MM.1S (cell line): ENCODE data around the gene ENTREP3.

Source experiments
- DNase-seq: peaks from one replicate; pipeline ENCODE4 v3.0.0-alpha.2; 2015
- H2AFZ ChIP-seq: fragments of 300-600 bp; sonication (generic); 2 replicates; pipeline ENCODE4 v1.6.0; 2016; ENCODE audit warnings: antibody characterized with exemption, low read length
- H3F3A ChIP-seq: fragments of 300-600 bp; sonication (generic); 2 replicates; pipeline ENCODE4 v1.6.1; 2016; ENCODE audit warnings: mild to moderate bottlenecking, antibody characterized with exemption, low read length, moderate library complexity, mixed read lengths; ENCODE audit not compliant: insufficient read depth
- H3K27ac ChIP-seq: fragments of 300-600 bp; sonication (generic); 2 replicates; pipeline ENCODE4 v1.5.1; 2016; ENCODE audit warnings: mild to moderate bottlenecking, low read length
- H3K27me3 ChIP-seq: fragments of 300-600 bp; sonication (generic); replicated peaks from 2 replicates; pipeline ENCODE4 v1.6.0; 2016; ENCODE audit warnings: low read length; ENCODE audit not compliant: insufficient read depth
- H3K36me3 ChIP-seq: fragments of 300-600 bp; sonication (generic); replicated peaks from 2 replicates; pipeline ENCODE4 v1.6.1; 2016; ENCODE audit warnings: mild to moderate bottlenecking, low read length, mixed read lengths; ENCODE audit not compliant: insufficient read depth
- H3K4me1 ChIP-seq: fragments of 300-600 bp; sonication (generic); 2 replicates; pipeline ENCODE4 v1.6.1; 2016; ENCODE audit warnings: low read length, mixed read lengths
- H3K4me2 ChIP-seq: fragments of 300-600 bp; sonication (generic); 2 replicates; pipeline ENCODE4 v1.6.0; 2016; ENCODE audit warnings: low read depth, low read length
- H3K4me3 ChIP-seq: fragments of 300-600 bp; sonication (generic); 2 replicates; pipeline ENCODE4 v1.5.1; 2016; ENCODE audit warnings: low read length, mixed read lengths
- H3K79me2 ChIP-seq: fragments of 300-600 bp; sonication (generic); 2 replicates; pipeline ENCODE4 v1.6.1; 2016; ENCODE audit warnings: mixed run types, low read length, mixed read lengths
- H3K9ac ChIP-seq: fragments of 300-600 bp; sonication (generic); 2 replicates; pipeline ENCODE4 v1.6.1; 2016; ENCODE audit warnings: low read length, mixed read lengths
- H3K9me2 ChIP-seq: fragments of 300-600 bp; sonication (generic); replicated peaks from 2 replicates; pipeline ENCODE4 v1.6.1; 2016; ENCODE audit warnings: mild to moderate bottlenecking, low read length, mixed read lengths; ENCODE audit not compliant: insufficient read depth
- H3K9me3 ChIP-seq: fragments of 300-600 bp; sonication (generic); replicated peaks from 2 replicates; pipeline ENCODE4 v1.6.1; 2016; ENCODE audit warnings: mild to moderate bottlenecking, low read length, mixed read lengths; ENCODE audit not compliant: insufficient read depth
- H4K20me1 ChIP-seq: fragments of 300-600 bp; sonication (generic); 2 replicates; pipeline ENCODE4 v1.6.1; 2016; ENCODE audit warnings: mild to moderate bottlenecking, low read length, moderate library complexity, mixed read lengths; ENCODE audit not compliant: insufficient read depth
- CTCF ChIP-seq: fragments of 300-600 bp; sonication (generic); IDR thresholded peaks from 2 replicates; pipeline ENCODE4 v1.5.1; 2016; ENCODE audit warnings: antibody characterized with exemption, low read length, mixed read lengths
- EZH2 ChIP-seq: fragments of 300-600 bp; sonication (generic); optimal IDR thresholded peaks from 2 replicates; pipeline ENCODE3; 2017; ENCODE audit warnings: low read depth, mild to moderate bottlenecking, antibody characterized with exemption, low read length, mixed read lengths
- EZH2phosphoT487 ChIP-seq: fragments of 300-600 bp; sonication (generic); IDR thresholded peaks from 2 replicates; pipeline ENCODE4 v1.6.1; 2018; ENCODE audit warnings: antibody characterized with exemption, low read length

Gene ENTREP3

DNA sequence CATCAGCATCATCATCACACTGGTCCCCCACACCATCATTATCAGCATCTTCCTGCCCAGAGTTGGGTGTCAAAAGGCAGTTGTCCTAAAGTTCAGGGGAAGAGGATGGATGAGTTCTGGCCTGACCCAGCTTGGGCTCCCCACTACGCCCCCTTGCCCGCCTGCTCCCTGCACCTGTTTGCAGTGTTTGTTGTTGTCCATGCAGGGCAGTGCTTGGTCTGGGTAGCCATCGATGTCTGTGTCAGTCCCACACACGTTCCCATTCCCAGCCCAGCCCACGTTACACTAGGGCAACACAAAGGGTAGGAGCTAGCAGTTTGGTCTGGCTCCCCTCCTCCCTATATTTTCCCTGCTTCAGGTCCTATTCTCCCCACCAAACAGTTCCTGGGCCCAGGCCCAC, 54.4 kb downstream of the ENTREP3 start:
- no peak overlapping the region for H3K4me2 ChIP-seq
- H3K79me2 ChIP-seq = no peaks in the 10 kb centered on the region
- H2AFZ ChIP-seq = no peak overlapping the region
- H3K36me3 ChIP-seq = no peaks in the 10 kb centered on the region
- no peak overlapping the region for H3K4me3 ChIP-seq
- H3F3A ChIP-seq = no peaks in the 10 kb centered on the region
- H4K20me1 ChIP-seq = no peaks in the 10 kb centered on the region
- no peaks in the 10 kb centered on the region for H3K9me2 ChIP-seq
- H3K9me3 ChIP-seq = no peaks in the 10 kb centered on the region
- TF ChIP-seq EZH2phosphoT487 (no peak), CTCF (no peak), EZH2 (no peak)
- no peak overlapping the region for H3K9ac ChIP-seq
- peaks cover 64% of the 10 kb centered on the region for H3K27me3 ChIP-seq
- H3K27ac ChIP-seq = no peak overlapping the region
- no peak for DNase-seq
- H3K4me1 ChIP-seq = no peaks in the 10 kb centered on the region

DNA sequence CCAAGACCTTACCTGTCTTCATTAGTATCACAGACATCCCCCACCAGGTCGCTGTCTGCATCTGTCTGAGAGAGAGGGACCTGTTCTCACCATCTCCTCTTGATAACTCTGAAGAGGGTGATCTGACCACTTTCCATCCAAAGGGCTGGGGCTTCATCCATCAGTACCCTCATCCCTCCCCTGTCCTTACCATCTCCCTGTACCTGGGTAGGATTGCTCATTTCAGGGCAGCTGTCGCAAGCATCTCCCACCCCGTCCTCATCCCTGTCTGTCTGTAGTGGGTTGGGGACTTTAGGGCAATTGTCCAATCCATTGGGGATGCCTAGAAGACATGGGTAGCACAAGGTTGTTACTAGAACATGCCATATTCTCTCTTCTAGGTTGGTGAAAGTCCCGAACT, 55.5 kb downstream of the ENTREP3 start:
- no peak for DNase-seq
- H3F3A ChIP-seq = no peaks in the 10 kb centered on the region
- no peak overlapping the region for H2AFZ ChIP-seq
- no peaks in the 10 kb centered on the region for H3K4me1 ChIP-seq
- no peaks in the 10 kb centered on the region for H3K9me2 ChIP-seq
- no peak overlapping the region for H3K9ac ChIP-seq
- no peaks in the 10 kb centered on the region for H3K36me3 ChIP-seq
- H3K9me3 ChIP-seq = no peaks in the 10 kb centered on the region
- H3K27ac ChIP-seq = no peak overlapping the region
- H4K20me1 ChIP-seq = no peaks in the 10 kb centered on the region
- no peaks in the 10 kb centered on the region for H3K79me2 ChIP-seq
- no peak overlapping the region for H3K4me3 ChIP-seq
- H3K27me3 ChIP-seq = peaks cover 75% of the 10 kb centered on the region
- no peak for TF ChIP-seq EZH2phosphoT487
- no peak overlapping the region for H3K4me2 ChIP-seq

DNA sequence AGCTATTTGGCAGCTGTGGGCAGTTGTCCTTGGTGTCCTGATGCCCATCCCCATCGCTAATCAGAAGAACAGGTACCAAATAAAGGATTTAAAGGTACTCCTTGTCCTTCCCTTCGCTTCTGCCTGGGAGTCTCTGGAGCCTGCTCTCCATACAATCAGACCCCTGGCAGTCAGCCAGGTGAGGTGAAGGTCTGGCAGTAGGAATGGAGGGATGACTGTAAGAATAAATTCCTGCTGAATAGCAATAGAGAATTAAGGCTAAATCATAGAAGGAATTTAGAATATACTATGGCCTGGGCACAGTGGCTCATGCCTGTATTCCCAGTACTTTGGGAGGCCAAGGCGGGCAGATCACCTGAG, 56.8 kb downstream of the ENTREP3 start:
- Histone ChIP-seq H2AFZ (no peak overlapping the region), H3K9ac (no peak overlapping the region), H3K27me3 (peaks cover 86% of the 10 kb centered on the region), H3K27ac (no peak overlapping the region), H3K36me3 (no peaks in the 10 kb centered on the region), H3K4me3 (no peak overlapping the region), H3K9me3 (no peaks in the 10 kb centered on the region), H3K4me1 (peaks cover 10% of the 10 kb centered on the region; the same call in 1 of the 2 replicates), H4K20me1 (no peaks in the 10 kb centered on the region), H3K79me2 (no peaks in the 10 kb centered on the region), H3K9me2 (no peaks in the 10 kb centered on the region), H3K4me2 (no peak overlapping the region), H3F3A (no peaks in the 10 kb centered on the region)
- TF ChIP-seq EZH2 (no peak), CTCF (no peak), EZH2phosphoT487 (no peak)
- no peak for DNase-seq

DNA sequence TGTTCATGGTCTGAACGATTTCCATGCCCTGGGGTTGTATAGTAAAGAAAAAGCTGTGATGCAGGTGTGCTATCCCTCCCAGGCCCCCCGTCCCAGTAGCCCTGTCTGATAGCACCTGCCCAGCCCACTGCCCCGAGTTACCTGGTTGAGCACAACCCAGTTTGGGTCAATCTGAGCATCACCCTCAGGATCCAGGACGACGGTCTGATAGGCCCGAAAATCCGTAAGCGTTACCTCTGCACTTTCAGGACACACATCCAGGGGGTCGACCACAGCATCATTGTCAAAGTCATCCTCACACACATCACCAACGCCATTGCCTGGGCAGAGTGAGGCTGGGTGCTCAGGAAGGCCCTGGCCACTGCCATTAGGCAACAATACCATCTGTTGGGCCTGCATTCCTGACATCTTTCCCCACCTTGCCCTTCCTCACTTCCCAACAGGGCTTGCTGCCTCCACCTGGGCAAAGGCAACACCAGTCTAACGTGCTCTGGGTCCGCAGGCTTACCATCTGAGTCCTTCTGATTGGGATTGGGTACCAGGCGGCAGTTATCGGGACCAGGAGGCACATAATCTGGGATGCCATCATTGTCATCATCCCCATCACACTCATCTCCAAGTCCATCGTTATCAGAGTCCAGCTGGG, 57.3 kb downstream of the ENTREP3 start:
- H3K4me3 ChIP-seq = no peak overlapping the region
- no peak overlapping the region for H2AFZ ChIP-seq
- DNase-seq = no peak
- no peaks in the 10 kb centered on the region for H3K9me2 ChIP-seq
- no peaks in the 10 kb centered on the region for H3K79me2 ChIP-seq
- no peaks in the 10 kb centered on the region for H4K20me1 ChIP-seq
- no peaks in the 10 kb centered on the region for H3F3A ChIP-seq
- TF ChIP-seq CTCF (no peak), EZH2phosphoT487 (no peak), EZH2 (no peak)
- peaks cover 14% of the 10 kb centered on the region; the same call in 1 of the 2 replicates for H3K4me1 ChIP-seq
- H3K9ac ChIP-seq = no peak overlapping the region
- peaks cover 85% of the 10 kb centered on the region for H3K27me3 ChIP-seq
- H3K4me2 ChIP-seq = no peak overlapping the region
- no peaks in the 10 kb centered on the region for H3K36me3 ChIP-seq
- H3K27ac ChIP-seq = no peak overlapping the region
- H3K9me3 ChIP-seq = no peaks in the 10 kb centered on the region
